GM20000 (cell line): ENCODE measurements around the gene CTXN3.

Experiments
- DNase-seq: peaks from one replicate; pipeline ENCODE4 v3.0.0; 2012; ENCODE audit warnings: low spot score
- TF ChIP-seq, protein P1 (sequence below): IDR thresholded peaks from 2 replicates; pipeline ENCODE4 v1.5.1; 2012; ENCODE audit warnings: mild to moderate bottlenecking, control low read depth; ENCODE audit errors: extremely low read depth, missing control alignments

Gene CTXN3

DNA sequence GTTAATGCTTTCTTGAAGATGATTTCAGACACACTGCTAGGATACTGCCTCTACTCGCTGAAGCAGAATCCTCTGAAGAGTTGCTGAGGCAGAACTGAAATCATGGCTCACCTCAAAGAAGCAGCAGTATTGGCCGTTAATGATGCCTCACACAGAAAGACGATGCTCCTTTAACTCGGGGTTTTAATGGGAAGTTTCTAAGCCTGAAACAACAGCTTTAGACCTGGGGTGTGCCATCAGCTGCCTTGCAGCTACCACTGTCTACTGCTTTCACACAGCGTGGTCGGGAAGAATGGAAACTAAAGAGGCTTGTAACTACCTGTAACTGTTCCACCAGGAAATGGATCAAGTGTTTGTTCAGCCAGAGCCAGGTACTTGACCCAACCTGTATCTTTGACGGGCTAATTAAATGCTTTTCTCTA is at the start of gene CTXN3:
CTXN3 (plus strand) TSS at position 65 of the 422 bp plus-strand sequence. CDS start 8,440 bp downstream, outside the sequence.
- no peak for DNase-seq
- TF ChIP-seq, protein P1, sequence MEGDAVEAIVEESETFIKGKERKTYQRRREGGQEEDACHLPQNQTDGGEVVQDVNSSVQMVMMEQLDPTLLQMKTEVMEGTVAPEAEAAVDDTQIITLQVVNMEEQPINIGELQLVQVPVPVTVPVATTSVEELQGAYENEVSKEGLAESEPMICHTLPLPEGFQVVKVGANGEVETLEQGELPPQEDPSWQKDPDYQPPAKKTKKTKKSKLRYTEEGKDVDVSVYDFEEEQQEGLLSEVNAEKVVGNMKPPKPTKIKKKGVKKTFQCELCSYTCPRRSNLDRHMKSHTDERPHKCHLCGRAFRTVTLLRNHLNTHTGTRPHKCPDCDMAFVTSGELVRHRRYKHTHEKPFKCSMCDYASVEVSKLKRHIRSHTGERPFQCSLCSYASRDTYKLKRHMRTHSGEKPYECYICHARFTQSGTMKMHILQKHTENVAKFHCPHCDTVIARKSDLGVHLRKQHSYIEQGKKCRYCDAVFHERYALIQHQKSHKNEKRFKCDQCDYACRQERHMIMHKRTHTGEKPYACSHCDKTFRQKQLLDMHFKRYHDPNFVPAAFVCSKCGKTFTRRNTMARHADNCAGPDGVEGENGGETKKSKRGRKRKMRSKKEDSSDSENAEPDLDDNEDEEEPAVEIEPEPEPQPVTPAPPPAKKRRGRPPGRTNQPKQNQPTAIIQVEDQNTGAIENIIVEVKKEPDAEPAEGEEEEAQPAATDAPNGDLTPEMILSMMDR: no peak

DNA sequence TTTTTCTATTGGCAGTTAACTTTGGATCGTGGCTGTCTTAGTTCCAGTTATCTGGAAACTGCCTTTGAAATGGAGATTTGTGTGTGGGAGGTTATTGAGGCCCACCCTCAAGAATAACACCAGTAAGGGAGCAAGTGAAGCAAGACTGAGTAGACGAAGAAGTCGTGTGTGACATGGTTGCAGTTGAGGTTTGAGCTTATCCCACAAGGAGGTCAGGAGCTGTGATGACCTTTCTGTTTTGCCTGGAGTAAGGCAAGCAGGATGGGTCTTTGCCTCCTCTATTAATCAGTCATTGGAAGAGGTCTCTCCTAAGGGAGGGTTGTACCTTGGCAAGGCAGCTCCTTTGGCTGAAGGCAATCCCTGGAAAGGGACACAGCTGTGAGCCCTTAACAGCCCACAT is 49.6 kb upstream of the CTXN3 start:
- TF ChIP-seq, protein P1: no peak
- DNase-seq: no peak

DNA sequence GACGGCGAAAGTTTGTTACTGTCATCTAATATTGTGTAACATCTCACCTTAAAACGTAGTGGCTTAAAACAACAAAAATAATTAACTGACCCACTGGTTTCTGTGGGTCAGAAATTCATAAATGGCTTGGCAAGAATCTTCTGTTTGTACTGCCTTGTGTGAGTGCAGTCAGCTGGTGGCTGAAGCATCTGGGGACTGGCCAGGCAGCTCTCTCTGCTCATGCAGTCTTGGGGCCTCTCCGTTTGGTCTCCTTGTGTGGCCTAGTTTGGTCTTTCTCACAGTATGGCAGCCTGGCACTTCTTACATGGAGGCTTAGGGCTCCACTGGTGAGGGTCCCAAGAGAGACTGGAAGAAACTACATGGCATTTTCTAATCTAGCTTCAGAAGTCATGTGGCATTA is 49.0 kb upstream of the CTXN3 start:
- TF ChIP-seq, protein P1: no peak
- DNase-seq: no peak

DNA sequence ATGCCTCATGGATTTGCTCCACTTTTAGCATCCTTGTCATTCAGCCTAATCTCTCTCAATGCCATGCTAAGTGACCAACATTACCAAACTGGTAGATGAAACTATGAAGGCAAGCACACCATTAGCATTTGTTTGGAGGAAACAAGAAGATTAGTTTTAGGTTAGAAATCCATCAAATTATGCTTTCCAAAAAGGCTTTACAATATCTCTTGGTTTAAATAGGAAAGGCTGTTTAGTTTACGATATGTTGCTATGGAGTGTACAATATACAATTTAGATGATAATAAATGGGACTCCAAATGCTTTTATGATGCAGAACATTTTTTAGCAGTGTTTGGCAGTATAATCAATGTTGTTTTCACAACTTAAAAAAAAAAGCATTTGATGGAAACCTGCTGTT is 47.8 kb upstream of the CTXN3 start:
- TF ChIP-seq, protein P1: no peak
- no peak for DNase-seq

DNA sequence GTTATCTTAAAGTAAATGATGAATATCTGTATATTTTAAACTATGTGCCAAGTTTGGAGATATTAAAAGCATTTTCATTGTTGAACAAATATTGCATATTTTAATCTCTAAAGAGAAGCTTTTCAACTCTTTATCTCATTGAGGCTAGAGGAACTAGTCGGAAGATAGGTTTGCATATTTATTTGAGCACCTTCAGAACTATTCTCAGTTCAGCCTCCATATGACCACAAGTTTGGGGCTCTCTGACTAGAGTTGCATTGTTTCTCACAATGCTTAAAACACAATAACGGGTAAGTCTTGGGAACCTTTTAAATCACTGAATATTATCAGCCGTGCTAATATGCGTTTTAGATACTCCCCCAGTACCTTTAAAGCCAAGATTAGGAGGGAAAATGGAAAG is 47.3 kb upstream of the CTXN3 start:
- TF ChIP-seq, protein P1: no peak

DNA sequence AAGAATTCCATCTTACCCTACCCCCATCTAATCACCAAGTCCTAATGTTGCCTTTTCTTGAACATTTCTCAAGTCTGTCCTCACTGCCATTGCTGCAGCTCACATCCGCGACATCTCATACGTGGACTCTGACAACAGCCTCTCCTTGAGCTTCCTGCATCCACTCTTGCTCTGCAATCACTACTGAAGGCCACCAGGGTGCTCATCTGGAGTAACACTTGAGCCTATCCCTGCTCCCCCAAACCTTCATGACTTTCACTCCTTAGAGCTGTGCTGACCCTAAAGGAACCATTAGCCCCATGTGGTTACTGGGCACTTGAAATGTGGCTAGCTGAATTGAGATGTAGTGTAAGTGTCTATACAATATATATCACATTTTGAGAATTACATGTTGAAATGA is 46.4 kb upstream of the CTXN3 start:
- TF ChIP-seq, protein P1: no peak
- no peak for DNase-seq

More for the DNA sequence above, 47.3 kb upstream of the CTXN3 start:
- no peak for DNase-seq

DNA sequence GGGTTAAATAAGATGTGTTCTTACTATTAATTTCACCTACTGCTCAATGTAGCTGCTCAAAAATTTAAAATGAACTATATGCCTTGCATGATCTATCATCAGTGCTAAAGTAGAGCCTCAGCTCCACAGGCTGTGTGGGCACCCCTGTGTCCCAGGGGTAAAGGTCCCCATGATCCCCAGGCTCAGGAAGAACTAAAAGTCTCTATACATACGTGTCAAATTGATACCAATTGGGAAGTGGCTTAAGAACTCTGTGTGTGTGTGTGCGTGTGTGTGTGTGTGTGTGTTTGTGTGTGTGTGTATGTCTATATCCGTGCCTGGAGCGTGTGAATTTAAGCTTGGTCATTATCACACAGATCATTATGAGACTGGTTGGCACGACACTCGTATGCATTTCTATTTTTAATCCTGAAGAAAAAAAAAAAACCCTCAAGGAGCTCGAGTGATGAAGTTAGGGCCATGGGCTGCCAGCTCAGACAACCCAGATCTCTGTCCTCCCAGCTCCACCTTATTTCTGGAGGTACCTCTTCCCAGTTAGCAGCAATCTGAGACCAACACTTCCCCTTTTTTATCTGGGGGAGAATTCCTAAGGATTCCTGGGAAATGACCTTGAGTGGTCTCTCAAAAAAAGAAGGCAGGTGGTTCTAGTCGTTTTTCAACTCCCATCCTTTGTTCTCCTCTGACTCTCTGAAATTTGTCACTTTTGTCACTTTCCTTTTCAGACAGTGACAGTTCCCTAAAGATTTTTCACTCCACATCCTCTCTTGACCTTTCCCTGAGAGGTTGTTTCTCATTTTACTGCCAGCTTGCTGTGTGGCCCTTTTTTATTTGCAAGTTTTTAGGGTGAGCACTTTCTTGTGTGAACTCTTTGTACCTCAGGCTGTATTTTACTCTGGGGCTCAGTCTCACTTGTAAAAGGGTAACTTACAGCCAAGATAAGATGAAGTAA is 45.7 kb upstream of the CTXN3 start:
- TF ChIP-seq, protein P1: no peak
- DNase-seq: no peak
